Stimulated activated CD4-positive, alpha-beta T cell treated with anti-CD3 and anti-CD28 coated beads, TNF-alpha, amount 100 ng/mL, for 48 hours (primary cell): Measurements from ENCODE around the gene HOXC11.

Experiments used
- DNase-seq, 3 donors: peaks; one replicate each; pipeline ENCODE4 v3.0.0-alpha.2; 2020; ENCODE audit warnings: low read depth in 3 of 3

HOXC11 gene

GRCh38 chr12:53984901-53985691 is 12.2 kb downstream of the HOXC11 start, which contains the start of gene HOXC10:
Gene HOXC10 (plus strand): TSS chr12:53985146. CDS start chr12:53985260, 114 bp downstream.
- DNase-seq: peak; percentile 80 to 90 (median 82)

GRCh38 chr12:53985692-53985993 is 12.7 kb downstream of the HOXC11 start:
- DNase-seq: no peak

- no peak for DNase-seq
Observed at GRCh38 chr12:53985994-53986685, 13.2 kb downstream of the HOXC11 start.

GRCh38 chr12:53986686-53987483 is 14.0 kb downstream of the HOXC11 start:
- no peak for DNase-seq

GRCh38 chr12:53987787-53988230 is 14.9 kb downstream of the HOXC11 start:
- DNase-seq: no peak

- DNase-seq: no peak
Observed at GRCh38 chr12:53988541-53989226, 15.8 kb downstream of the HOXC11 start.

GRCh38 chr12:53989227-53990113 is 16.5 kb downstream of the HOXC11 start:
- DNase-seq: no peak

GRCh38 chr12:53990311-53991076 is 17.6 kb downstream of the HOXC11 start:
- DNase-seq: no peak

- no peak for DNase-seq
Observed at GRCh38 chr12:53991077-53991460, 18.1 kb downstream of the HOXC11 start.

GRCh38 chr12:53992377-53992889 is 19.5 kb downstream of the HOXC11 start:
- DNase-seq: no peak

GRCh38 chr12:53993162-53994008 is 20.5 kb downstream of the HOXC11 start:
- DNase-seq: no peak

GRCh38 chr12:53994009-53994263 is 21.0 kb downstream of the HOXC11 start:
- DNase-seq: no peak

- DNase-seq: no peak
Observed at GRCh38 chr12:53994264-53995001, 21.5 kb downstream of the HOXC11 start.

GRCh38 chr12:53995002-53995377 is 22.1 kb downstream of the HOXC11 start:
- no peak for DNase-seq

- DNase-seq: no peak
Observed at GRCh38 chr12:53995378-53996239, 22.7 kb downstream of the HOXC11 start.

GRCh38 chr12:53996240-53997203 is 23.6 kb downstream of the HOXC11 start:
- DNase-seq: no peak
